ENCODE results near the gene MRGPRG.

DNA sequence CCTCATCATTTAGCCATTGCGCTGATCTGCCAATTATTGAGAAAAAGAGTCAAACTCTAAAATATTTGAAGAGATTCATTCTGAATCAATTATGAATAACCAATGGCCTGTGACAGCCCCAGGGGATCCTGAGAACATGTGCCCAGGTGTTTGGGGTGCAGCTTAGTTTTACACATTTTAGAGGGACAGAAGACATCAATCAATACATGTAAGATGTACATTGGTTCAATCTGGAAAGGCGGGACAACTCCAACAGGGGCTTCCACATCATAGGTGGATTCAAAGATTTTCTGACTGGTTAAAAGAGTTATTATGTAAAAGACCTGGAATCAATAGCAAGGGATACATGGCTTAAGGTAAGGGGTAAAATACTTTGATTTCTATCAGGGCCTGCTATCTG lies 18.5 kb upstream of the MRGPRG start:
- TF ChIP-seq, protein P1, sequence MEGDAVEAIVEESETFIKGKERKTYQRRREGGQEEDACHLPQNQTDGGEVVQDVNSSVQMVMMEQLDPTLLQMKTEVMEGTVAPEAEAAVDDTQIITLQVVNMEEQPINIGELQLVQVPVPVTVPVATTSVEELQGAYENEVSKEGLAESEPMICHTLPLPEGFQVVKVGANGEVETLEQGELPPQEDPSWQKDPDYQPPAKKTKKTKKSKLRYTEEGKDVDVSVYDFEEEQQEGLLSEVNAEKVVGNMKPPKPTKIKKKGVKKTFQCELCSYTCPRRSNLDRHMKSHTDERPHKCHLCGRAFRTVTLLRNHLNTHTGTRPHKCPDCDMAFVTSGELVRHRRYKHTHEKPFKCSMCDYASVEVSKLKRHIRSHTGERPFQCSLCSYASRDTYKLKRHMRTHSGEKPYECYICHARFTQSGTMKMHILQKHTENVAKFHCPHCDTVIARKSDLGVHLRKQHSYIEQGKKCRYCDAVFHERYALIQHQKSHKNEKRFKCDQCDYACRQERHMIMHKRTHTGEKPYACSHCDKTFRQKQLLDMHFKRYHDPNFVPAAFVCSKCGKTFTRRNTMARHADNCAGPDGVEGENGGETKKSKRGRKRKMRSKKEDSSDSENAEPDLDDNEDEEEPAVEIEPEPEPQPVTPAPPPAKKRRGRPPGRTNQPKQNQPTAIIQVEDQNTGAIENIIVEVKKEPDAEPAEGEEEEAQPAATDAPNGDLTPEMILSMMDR (IDR thresholded peaks at IDR 0.05; ENCODE audit: poor library complexity, severe bottlenecking): no peak
- TF ChIP-seq EP300 (conservative IDR thresholded peaks at IDR 0.05; ENCODE audit: poor library complexity, severe bottlenecking): no peak
- no peak for TF ChIP-seq POLR2AphosphoS5 (IDR thresholded peaks at IDR 0.05)
- TF ChIP-seq EZH2 (IDR thresholded peaks at IDR 0.05; ENCODE audit: borderline replicate concordance, insufficient read depth, low read length, poor library complexity, severe bottlenecking): no peak
- TF ChIP-seq, protein P2, sequence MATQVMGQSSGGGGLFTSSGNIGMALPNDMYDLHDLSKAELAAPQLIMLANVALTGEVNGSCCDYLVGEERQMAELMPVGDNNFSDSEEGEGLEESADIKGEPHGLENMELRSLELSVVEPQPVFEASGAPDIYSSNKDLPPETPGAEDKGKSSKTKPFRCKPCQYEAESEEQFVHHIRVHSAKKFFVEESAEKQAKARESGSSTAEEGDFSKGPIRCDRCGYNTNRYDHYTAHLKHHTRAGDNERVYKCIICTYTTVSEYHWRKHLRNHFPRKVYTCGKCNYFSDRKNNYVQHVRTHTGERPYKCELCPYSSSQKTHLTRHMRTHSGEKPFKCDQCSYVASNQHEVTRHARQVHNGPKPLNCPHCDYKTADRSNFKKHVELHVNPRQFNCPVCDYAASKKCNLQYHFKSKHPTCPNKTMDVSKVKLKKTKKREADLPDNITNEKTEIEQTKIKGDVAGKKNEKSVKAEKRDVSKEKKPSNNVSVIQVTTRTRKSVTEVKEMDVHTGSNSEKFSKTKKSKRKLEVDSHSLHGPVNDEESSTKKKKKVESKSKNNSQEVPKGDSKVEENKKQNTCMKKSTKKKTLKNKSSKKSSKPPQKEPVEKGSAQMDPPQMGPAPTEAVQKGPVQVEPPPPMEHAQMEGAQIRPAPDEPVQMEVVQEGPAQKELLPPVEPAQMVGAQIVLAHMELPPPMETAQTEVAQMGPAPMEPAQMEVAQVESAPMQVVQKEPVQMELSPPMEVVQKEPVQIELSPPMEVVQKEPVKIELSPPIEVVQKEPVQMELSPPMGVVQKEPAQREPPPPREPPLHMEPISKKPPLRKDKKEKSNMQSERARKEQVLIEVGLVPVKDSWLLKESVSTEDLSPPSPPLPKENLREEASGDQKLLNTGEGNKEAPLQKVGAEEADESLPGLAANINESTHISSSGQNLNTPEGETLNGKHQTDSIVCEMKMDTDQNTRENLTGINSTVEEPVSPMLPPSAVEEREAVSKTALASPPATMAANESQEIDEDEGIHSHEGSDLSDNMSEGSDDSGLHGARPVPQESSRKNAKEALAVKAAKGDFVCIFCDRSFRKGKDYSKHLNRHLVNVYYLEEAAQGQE (IDR thresholded peaks at IDR 0.05; ENCODE audit: borderline replicate concordance): no peak
- no peak for TF ChIP-seq TAF1 (IDR thresholded peaks at IDR 0.05; ENCODE audit: low read depth)
- no peak for TF ChIP-seq SMC3 (conservative IDR thresholded peaks at IDR 0.05; ENCODE audit: poor library complexity)
- no peak for TF ChIP-seq MXI1 (conservative IDR thresholded peaks at IDR 0.05; ENCODE audit: poor library complexity, severe bottlenecking)
- no peak for TF ChIP-seq RAD21 (conservative IDR thresholded peaks at IDR 0.05)

Data from neural cell (in vitro differentiated cells).